OCI-M2 (cell line): ENCODE data around the gene GPR160.
"Not testable (repeated sequence)": the region's sequence is repeated elsewhere in the genome, so short reads cannot be mapped to it uniquely, and the experiment has no call there.

Experiments used
- DNase-seq: peaks from one replicate; lab custom pipeline; 2025; ENCODE audit not compliant: unreplicated experiment; lab: John Stamatoyannopoulos, UW

The GPR160 gene

DNA sequence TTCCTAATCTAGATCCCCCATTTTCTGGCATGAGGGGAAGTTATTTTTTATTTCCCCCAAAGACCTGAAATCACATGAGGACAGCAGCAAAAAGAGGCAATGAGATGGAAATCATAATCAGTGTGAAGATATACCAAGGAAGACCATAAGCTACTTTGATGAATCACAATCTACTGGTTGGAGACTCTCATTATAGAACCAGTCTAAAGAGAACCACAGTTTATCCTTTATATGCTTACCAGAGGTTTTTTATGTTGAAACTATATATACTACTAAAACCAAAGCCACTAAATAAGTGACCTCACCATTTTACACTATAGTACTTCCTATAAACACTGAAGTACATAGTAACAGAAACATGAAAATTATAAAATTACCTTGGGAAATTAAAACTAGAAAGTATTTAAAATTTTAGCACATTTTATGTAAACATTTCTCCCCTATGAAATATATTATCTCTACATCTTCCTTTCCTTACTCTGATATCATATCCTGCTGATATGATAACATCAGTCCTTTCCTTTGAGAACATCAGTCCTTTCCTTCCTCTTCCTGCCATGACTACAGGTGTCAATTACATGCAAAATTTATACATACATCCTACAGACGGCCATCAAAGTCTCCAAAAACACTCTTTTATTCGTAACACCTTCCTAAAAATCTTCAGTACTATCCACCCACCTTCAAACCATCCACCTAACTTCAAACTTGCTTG lies 71.9 kb downstream of the GPR160 start:
- DNase-seq = no peak

- DNase-seq = no peak
These were observed 73.5 kb downstream of the GPR160 start for GRCh38 chr3:170111147-170111771.

DNA sequence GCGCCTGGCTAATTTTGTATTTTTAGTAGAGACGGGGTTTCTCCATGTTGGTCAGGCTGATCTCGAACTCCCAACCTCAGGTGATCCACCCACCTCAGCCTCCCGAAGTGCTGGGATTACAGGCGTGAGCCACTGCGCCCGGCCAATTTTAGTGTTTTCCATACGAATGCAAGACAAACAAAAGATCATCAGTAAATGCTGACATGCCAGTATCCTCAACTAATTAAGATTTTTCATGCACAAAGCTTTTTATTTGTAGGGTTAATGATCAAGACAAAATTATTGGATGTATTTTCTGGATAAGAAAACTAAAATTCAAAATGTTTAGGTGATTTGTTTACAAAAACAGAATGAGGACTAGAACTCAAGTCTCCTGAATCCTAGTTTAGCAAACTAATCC lies 76.4 kb downstream of the GPR160 start:
- DNase-seq = not testable (repeated sequence)

DNA sequence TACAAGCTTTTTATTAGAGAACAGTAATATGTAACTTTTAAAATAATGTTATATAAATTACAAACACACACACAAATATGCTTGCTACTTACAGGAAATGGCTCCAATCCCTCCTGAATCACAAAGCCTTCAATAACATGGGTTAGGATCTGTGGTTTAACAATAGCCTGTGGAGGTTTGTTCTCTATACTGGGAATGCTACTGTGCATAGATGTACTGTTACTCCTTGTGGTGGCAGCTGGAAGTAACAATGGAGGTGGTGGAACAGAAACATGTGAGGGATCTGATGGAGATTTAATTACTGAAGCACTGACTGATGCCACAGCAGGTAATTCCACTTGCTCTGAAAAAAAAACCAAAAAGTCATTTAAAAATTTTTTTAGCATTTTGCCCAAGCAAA lies 79.3 kb downstream of the GPR160 start:
- DNase-seq = no peak

DNA sequence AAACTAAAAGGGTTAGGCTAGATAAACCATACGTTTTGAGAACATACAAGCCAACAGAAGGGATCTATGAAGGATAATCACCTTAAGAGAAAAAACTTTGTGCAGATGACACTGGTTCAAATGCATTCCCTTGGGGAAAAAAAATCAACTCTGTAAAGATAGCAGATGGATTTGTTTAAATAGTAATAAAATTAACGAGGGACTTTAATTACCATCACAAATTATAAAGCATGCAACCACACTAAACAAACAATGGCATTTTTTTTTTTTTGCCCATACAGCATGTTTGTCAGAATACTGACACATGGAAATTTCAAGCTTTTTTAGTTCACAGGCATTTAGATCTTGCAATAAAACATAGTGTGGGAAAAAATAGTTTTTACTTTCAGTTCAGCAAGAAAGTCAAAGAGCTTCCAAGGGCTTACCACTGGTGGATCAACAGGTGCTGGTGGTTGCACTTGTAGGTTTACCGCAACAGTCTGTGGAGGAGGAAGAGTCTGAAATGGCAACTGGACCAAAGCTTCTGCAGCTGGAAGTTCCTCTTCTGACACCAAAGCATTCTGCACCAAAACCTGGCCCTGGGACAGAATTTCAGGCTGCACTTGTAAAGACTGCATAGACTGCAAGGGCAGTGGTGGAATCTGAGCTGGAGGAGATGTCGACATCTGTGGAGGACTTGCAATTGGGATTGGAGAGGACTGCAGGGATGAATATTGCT lies 90.6 kb downstream of the GPR160 start:
- DNase-seq = no peak

DNA sequence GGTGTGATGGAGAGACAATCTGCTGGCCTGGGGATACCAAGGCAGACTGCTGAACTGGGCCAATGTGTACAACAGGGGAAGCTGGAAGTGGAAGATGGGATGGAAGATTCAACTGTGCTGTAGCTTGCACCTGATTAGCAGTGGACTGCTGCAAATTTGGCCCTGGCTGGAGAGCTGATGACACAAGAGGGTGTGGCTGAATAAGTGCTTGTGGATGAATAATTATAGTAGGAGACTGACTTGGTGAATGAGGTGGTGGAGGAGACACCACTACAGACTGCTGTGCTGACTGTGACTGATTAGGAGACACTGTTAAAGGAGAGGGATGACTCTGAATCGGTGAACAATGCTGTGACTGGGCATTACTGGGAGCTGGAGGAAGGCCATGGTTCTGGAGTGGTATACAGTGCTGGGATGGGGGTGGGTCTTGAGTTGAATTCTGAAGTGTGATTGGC lies 91.2 kb downstream of the GPR160 start:
- DNase-seq = no peak

- DNase-seq = no peak
These were observed 92.7 kb downstream of the GPR160 start for GRCh38 chr3:170130532-170130931.

DNA sequence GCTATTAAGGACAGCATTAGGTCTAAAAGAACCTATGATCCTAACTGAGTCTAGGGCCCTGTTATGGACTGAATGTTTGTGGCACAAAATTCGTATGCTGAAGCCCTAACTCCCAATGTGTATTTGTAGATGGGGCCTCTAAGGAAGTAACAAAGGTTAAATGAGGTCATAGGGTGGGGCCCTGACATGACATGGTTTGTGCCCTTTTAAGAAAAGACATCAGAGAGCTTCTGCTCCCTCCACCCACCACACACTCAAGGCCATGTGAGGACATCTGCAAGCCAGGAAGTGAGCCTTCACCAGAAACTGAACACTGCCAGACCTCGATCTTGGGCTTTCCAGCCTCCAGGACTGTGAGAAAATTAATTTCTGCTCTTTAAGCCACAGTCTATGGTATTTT lies 94.5 kb downstream of the GPR160 start:
- DNase-seq = no peak
